ENCODE results near the gene XPR1.

The XPR1 gene

DNA sequence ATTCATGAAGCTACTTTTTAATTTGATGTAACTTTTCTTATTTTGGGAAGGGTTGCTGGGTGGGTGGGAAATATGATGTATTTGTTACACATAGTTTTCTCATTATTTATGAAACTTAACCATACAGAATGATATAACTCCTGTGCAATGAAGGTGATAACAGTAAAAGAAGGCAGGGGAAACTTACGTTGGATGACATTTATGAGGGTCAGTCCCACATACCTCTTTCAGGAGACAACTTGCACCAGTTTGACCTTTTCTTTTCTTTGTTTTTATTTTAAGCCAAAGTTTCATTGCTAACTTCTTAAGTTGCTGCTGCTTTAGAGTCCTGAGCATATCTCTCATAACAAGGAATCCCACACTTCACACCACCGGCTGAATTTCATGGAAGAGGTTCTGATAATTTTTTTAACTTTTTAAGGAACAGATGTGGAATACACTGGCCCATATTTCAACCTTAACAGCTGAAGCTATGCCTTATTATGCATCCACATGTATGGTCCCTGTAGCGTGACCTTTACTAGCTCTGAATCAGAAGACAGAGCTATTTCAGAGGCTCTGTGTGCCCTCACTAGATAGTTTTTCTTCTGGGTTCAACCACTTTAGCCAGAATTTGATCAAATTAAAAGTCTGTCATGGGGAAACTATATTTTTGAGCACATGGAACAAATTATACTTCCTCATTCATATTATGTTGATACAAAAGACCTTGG, 252.9 kb downstream of the XPR1 start:
- no peaks in the 10 kb centered on the region for H3K9me2 ChIP-seq (replicated peaks; ENCODE audit: low read depth, low read length)
- TF ChIP-seq, protein P1, sequence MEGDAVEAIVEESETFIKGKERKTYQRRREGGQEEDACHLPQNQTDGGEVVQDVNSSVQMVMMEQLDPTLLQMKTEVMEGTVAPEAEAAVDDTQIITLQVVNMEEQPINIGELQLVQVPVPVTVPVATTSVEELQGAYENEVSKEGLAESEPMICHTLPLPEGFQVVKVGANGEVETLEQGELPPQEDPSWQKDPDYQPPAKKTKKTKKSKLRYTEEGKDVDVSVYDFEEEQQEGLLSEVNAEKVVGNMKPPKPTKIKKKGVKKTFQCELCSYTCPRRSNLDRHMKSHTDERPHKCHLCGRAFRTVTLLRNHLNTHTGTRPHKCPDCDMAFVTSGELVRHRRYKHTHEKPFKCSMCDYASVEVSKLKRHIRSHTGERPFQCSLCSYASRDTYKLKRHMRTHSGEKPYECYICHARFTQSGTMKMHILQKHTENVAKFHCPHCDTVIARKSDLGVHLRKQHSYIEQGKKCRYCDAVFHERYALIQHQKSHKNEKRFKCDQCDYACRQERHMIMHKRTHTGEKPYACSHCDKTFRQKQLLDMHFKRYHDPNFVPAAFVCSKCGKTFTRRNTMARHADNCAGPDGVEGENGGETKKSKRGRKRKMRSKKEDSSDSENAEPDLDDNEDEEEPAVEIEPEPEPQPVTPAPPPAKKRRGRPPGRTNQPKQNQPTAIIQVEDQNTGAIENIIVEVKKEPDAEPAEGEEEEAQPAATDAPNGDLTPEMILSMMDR (conservative IDR thresholded peaks at IDR 0.05; ENCODE audit: low read length), result no peak
- no peak for TF ChIP-seq EZH2phosphoT487 (IDR thresholded peaks at IDR 0.05; ENCODE audit: borderline replicate concordance)
- H3K27me3 ChIP-seq (ENCODE audit: insufficient read depth, low read length, poor library complexity, severe bottlenecking), result no peaks in the 10 kb centered on the region
- no peaks in the 10 kb centered on the region for H3K4me1 ChIP-seq (ENCODE audit: insufficient read depth, low read length, poor library complexity, severe bottlenecking)
- H3K9ac ChIP-seq (ENCODE audit: low read depth, low read length, poor library complexity, severe bottlenecking), result no peak overlapping the region
- H3K4me3 ChIP-seq (ENCODE audit: low read length, poor library complexity, severe bottlenecking), result no peak overlapping the region
- no peak overlapping the region for H3K4me2 ChIP-seq (ENCODE audit: low read depth, low read length, poor library complexity, severe bottlenecking)
- H3K79me2 ChIP-seq (ENCODE audit: insufficient read depth, low read length), result no peaks in the 10 kb centered on the region
- no peak overlapping the region for H2AFZ ChIP-seq (ENCODE audit: low read length)
- H4K20me1 ChIP-seq (ENCODE audit: insufficient read depth, low read length, poor library complexity, severe bottlenecking), result no peaks in the 10 kb centered on the region
- H3F3A ChIP-seq (ENCODE audit: low read depth), result no peaks in the 10 kb centered on the region
- H3K9me3 ChIP-seq (ENCODE audit: insufficient read depth, low read depth, low read length), result no peaks in the 10 kb centered on the region
- peaks cover 6% of the 10 kb centered on the region; the same call in 1 of the 2 replicates for H3K36me3 ChIP-seq (ENCODE audit: insufficient read depth, low read length)

DNA sequence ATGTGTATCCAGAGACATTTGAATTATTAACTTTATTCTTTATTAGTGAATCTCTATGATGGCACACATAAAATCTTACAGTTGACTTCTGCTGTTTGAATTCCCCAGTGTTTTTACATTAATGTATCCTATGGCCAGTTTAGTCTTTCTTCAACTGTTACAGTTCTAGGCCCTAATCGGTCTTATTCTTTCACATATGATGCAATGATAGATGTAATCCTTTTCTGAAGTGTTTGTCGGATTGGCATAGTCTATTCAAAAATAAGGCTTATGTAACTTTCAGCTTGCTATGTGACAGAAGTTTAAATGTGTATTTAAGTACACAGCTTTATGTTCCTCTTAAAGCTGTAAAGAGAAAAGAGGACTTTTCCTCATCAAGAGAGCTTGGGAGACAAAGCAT, 254.5 kb downstream of the XPR1 start:
- no peaks in the 10 kb centered on the region; the same call in 1 of the 2 replicates for H3K36me3 ChIP-seq (ENCODE audit: insufficient read depth, low read length)
- no peak overlapping the region for H3K9ac ChIP-seq (ENCODE audit: low read depth, low read length, poor library complexity, severe bottlenecking)
- no peak overlapping the region for H3K4me3 ChIP-seq (ENCODE audit: low read length, poor library complexity, severe bottlenecking)
- no peak overlapping the region for H2AFZ ChIP-seq (ENCODE audit: low read length)
- TF ChIP-seq EZH2phosphoT487 (IDR thresholded peaks at IDR 0.05; ENCODE audit: borderline replicate concordance), result no peak
- TF ChIP-seq, protein P1 (conservative IDR thresholded peaks at IDR 0.05; ENCODE audit: low read length), result no peak
- no peaks in the 10 kb centered on the region for H3K79me2 ChIP-seq (ENCODE audit: insufficient read depth, low read length)
- H3K4me2 ChIP-seq (ENCODE audit: low read depth, low read length, poor library complexity, severe bottlenecking), result no peak overlapping the region
- H3K9me2 ChIP-seq (replicated peaks; ENCODE audit: low read depth, low read length), result no peaks in the 10 kb centered on the region
- no peaks in the 10 kb centered on the region for H3K4me1 ChIP-seq (ENCODE audit: insufficient read depth, low read length, poor library complexity, severe bottlenecking)
- H3K27me3 ChIP-seq (ENCODE audit: insufficient read depth, low read length, poor library complexity, severe bottlenecking), result no peaks in the 10 kb centered on the region
- no peaks in the 10 kb centered on the region for H4K20me1 ChIP-seq (ENCODE audit: insufficient read depth, low read length, poor library complexity, severe bottlenecking)
- H3K9me3 ChIP-seq (ENCODE audit: insufficient read depth, low read depth, low read length), result no peaks in the 10 kb centered on the region
- H3F3A ChIP-seq (ENCODE audit: low read depth), result no peaks in the 10 kb centered on the region

DNA sequence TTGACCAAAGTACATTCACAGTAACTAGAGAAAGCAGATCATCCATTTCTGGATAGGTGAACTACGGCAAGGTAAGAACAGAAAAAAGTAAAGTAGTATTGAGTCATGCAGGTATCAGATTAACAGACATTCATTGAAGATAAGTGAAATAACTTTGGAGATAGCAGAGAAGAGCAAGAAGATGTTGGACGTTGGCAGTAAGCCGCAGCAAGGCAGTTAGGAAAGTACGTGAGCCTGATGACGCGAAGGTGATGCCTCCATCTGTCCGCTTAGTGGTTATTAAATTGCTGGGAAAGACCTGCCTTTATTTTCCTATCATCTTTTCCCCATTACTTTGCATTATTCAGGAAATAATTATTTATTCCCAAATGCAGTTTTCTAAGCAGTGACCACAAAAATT, 256.0 kb downstream of the XPR1 start:
- Histone ChIP-seq H3K9me2 (replicated peaks; ENCODE audit: low read depth, low read length) (no peaks in the 10 kb centered on the region), H3K9ac (ENCODE audit: low read depth, low read length, poor library complexity, severe bottlenecking) (no peak overlapping the region), H3K79me2 (ENCODE audit: insufficient read depth, low read length) (no peaks in the 10 kb centered on the region), H3K27me3 (ENCODE audit: insufficient read depth, low read length, poor library complexity, severe bottlenecking) (no peaks in the 10 kb centered on the region), H2AFZ (ENCODE audit: low read length) (no peak overlapping the region), H3K4me2 (ENCODE audit: low read depth, low read length, poor library complexity, severe bottlenecking) (no peak overlapping the region), H3F3A (ENCODE audit: low read depth) (no peaks in the 10 kb centered on the region), H3K4me3 (ENCODE audit: low read length, poor library complexity, severe bottlenecking) (no peak overlapping the region), H4K20me1 (ENCODE audit: insufficient read depth, low read length, poor library complexity, severe bottlenecking) (no peaks in the 10 kb centered on the region), H3K4me1 (ENCODE audit: insufficient read depth, low read length, poor library complexity, severe bottlenecking) (no peaks in the 10 kb centered on the region), H3K36me3 (ENCODE audit: insufficient read depth, low read length) (no peaks in the 10 kb centered on the region; the same call in 1 of the 2 replicates), H3K9me3 (ENCODE audit: insufficient read depth, low read depth, low read length) (no peaks in the 10 kb centered on the region)
- TF ChIP-seq, protein P1 (conservative IDR thresholded peaks at IDR 0.05; ENCODE audit: low read length), result no peak
- no peak for TF ChIP-seq EZH2phosphoT487 (IDR thresholded peaks at IDR 0.05; ENCODE audit: borderline replicate concordance)

All from Loucy (cell line).